Body of pancreas (tissue), 4 donors: ENCODE data around the gene ASGR2. TPM values are rescaled to one million over a fixed set of nuclear protein-coding genes. Genes with fewer than 3 reads are reported as not detected.

Experiments
- ATAC-seq: fragments of 150-250 bp; one replicate; pipeline ENCODE4 v1.9.1; 2016
- DNase-seq, 4 donors: peaks; one replicate each; pipeline ENCODE4 v3.0.0-alpha.2; 2019
- H3K27ac ChIP-seq, 4 donors: fragments of 200-600 bp; sonication (generic); 1 replicate in 3 of 4; 2 replicates in 1 of 4; pipeline versions ENCODE4 v1.5.1 to v1.6.1; 2016 to 2019; ENCODE audit warnings: mild to moderate bottlenecking in 1 of 4, mixed read lengths in 1 of 4, moderate library complexity in 1 of 4
- H3K27me3 ChIP-seq, 2 donors: fragments of 200-600 bp; sonication (generic); one replicate each; pipeline ENCODE4 v1.6.0; 2016; ENCODE audit warnings: mild to moderate bottlenecking in 1 of 2
- H3K36me3 ChIP-seq, 2 donors: fragments of 200-600 bp; sonication (generic); replicated peaks in 1 of 2; 2 replicates each; pipeline ENCODE4 v1.5.1; 2016; ENCODE audit warnings: low read depth in 2 of 2; ENCODE audit not compliant: insufficient read depth in 1 of 2
- H3K4me1 ChIP-seq: fragments of 200-600 bp; sonication (generic); one replicate; pipeline ENCODE4 v1.6.0; 2016
- H3K4me3 ChIP-seq, 2 donors: fragments of 200-600 bp; sonication (generic); 1 replicate in 1 of 2; 2 replicates in 1 of 2; pipeline ENCODE4 v1.5.1; 2016 to 2019
- H3K9me3 ChIP-seq, 3 donors: fragments of 200-600 bp; sonication (generic); 1 replicate in 2 of 3; 2 replicates in 1 of 3; pipeline ENCODE4 v1.5.1; 2016
- POLR2A ChIP-seq, 3 donors: fragments of 450-650 bp; IDR thresholded peaks; one replicate each; pipeline ENCODE4 v1.6.1; 2016; ENCODE audit warnings: antibody characterized with exemption in 3 of 3, mild to moderate bottlenecking in 2 of 3
- WGBS, 2 donors: methylation state at CpG; one replicate each; pipeline ENCODE4 v1.1.5; 2017; 5-methylcytosine and 5-hydroxymethylcytosine counted together
- intact Hi-C: fragments of 100-400 bp; cut with DNase I; formaldehyde crosslinking; loops from one replicate; pipeline ENCODE4 v1.15.1; 2023
- total RNA-seq, 2 donors: library from RNA; depleted of rRNA; stranded (reverse); fragments of >200 nt; gene quantifications; one replicate each; pipeline ENCODE4 v1.1.0, GENCODE V29; 2016
- TF ChIP-seq, protein P1 (sequence below), 7 experiments: fragments of 450-650 bp in 4 of 7; fragments of 200-600 bp in 3 of 7; sonication (generic) in 3 of 7; IDR thresholded peaks; one replicate each; pipeline ENCODE4 v1.5.1; 2016 to 2019; ENCODE audit warnings: antibody characterized with exemption in 7 of 7

Gene ASGR2
- total RNA-seq, 2 donors from 2014 or later: not detected

DNA sequence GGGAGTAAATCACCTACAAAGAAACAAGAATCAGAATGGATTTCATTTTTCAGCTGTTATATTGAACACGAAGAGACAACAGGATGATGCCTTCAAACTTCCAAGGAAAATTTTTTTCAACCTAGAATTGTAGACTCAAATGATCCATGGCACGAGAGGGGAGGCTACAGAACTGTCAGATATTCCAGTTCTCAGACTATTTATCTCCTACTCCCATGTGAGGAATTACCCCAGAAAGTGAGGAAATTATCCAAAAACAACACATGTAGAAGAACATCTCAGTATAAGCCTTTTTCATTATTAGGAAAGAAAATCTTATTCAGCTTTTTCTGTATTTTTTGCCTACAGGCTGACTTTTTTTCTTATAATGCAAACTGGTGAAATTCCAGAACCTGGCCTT, 5.5 kb upstream of the ASGR2 start:
- WGBS, 2 donors: 38 to 44% methylated on average over 2 of the region's 2 CpGs
- no peaks in the 10 kb centered on the region for H3K4me1 ChIP-seq
- H3K4me3 ChIP-seq: no peak overlapping the region
- TF ChIP-seq POLR2A (IDR thresholded peaks at IDR 0.05): no peak
- TF ChIP-seq, protein P1, sequence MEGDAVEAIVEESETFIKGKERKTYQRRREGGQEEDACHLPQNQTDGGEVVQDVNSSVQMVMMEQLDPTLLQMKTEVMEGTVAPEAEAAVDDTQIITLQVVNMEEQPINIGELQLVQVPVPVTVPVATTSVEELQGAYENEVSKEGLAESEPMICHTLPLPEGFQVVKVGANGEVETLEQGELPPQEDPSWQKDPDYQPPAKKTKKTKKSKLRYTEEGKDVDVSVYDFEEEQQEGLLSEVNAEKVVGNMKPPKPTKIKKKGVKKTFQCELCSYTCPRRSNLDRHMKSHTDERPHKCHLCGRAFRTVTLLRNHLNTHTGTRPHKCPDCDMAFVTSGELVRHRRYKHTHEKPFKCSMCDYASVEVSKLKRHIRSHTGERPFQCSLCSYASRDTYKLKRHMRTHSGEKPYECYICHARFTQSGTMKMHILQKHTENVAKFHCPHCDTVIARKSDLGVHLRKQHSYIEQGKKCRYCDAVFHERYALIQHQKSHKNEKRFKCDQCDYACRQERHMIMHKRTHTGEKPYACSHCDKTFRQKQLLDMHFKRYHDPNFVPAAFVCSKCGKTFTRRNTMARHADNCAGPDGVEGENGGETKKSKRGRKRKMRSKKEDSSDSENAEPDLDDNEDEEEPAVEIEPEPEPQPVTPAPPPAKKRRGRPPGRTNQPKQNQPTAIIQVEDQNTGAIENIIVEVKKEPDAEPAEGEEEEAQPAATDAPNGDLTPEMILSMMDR (IDR thresholded peaks at IDR 0.05): no peak
- H3K27ac ChIP-seq: peak overlapping the region in 1 of 4 donors; percentile 13
- peaks cover 0 to 4% of the 10 kb centered on the region in 2 donors for H3K27me3 ChIP-seq
- H3K9me3 ChIP-seq: no peaks in the 10 kb centered on the region
- H3K36me3 ChIP-seq: no peaks in the 10 kb centered on the region
- ATAC-seq (no peak), DNase-seq (no peak)
- intact Hi-C loops: no loop called here

DNA sequence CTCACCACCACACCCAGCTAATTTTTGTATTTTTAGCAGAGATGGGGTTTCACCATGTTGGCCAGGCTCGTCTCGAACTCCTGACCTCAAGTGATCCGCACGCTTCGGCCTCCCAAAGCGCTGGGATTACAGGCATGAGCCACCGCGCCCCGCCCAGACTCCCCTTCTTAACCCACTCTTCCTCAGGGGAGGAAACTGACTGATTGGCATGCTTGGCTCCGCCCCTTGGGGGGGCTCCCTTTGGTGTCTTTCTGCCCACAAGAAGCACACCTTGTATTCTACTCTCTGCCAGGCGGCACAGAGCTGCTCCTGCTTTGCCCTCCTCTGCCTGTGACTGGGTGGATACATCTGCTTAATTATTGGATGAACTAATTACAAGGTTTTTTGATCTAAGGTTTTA, 4.7 kb upstream of the ASGR2 start:
- TF ChIP-seq POLR2A (IDR thresholded peaks at IDR 0.05): no peak
- TF ChIP-seq, protein P1 (IDR thresholded peaks at IDR 0.05): no peak
- 71 to 73% methylated on average over 9 to 11 of the region's 11 CpGs for WGBS, 2 donors
- H3K27me3 ChIP-seq: peaks cover 0 to 4% of the 10 kb centered on the region in 2 donors
- no peak overlapping the region for H3K27ac ChIP-seq
- ATAC-seq (no peak), DNase-seq (no peak)
- H3K4me1 ChIP-seq: no peaks in the 10 kb centered on the region
- intact Hi-C loops: no loop called here
- no peaks in the 10 kb centered on the region for H3K9me3 ChIP-seq
- no peaks in the 10 kb centered on the region for H3K36me3 ChIP-seq
- no peak overlapping the region for H3K4me3 ChIP-seq

DNA sequence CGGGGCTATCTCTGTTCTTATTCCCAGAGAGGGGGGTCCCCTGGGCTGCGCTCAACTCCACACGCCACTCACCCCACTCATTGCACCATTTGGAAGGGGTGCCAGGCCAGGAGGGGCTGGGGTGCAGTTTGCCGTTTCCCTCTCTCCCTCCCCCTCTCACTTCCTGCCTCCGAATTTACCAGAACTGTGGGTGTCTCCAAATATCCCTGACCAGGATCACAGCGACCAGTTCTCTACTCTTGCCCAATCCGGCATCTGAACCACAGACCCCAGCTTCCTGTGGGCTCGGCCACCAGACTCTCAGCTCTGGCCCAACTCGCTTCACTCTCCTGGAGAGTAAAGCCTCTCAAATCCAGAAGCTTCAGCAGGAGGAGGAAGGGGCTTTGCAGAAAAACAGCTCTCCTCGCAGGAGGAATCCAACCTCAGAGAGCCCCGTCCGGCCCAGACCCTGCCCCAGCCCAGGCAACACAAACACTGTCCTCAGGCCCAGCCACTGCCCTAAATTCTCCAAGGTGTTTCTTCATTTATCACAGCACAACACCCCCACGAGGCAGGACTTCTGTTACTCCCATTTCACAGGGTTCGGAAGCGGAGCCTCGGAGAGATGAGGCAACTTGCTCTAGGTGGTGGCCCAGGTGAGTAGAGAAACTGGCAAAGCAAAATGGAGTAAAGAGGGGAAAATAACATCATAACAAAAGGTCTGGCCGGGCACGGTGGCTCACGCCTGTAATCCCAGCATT, 423 bp upstream of the ASGR2 start:
- no peak for ATAC-seq
- peak overlapping the region in 1 of 4 donors; percentile 61 for H3K27ac ChIP-seq
- DNase-seq: peak in 1 of 4 donors; percentile 65

DNA sequence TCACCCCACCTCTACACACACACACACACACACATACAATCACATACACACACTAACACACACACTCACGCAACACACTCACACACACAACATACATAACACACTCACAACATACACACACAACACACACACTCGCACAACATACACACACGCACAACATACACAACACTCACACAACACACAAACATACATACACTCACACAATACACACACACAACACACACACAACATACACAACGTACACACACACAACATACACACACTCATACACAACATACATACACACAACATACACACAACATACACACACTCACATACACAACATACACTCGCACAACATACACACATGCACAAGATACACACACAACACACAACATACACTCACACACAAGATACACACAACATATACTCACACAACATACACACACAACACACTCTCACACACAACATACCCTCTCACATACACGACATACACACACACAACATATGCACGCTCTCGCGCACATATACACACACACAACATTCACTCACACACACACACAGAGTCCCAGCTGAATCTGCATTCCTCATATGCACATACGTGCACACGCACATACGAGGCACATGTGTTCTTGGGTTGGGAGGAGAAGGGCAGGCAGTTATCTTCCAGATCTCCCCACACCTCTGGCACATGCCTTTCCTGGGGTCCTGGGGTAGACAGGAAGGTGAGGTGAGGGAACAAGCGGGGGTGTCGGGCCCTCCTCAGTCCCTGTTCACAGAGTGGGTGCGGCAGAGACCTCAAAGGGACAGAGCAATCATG, 1.1 kb downstream of the ASGR2 start:
- 78 to 84% methylated on average over 15 of the region's 15 CpGs for WGBS, 2 donors
- no peak overlapping the region for H3K4me3 ChIP-seq
- no peak overlapping the region for H3K27ac ChIP-seq
- H3K9me3 ChIP-seq: no peaks in the 10 kb centered on the region
- H3K4me1 ChIP-seq: no peaks in the 10 kb centered on the region
- H3K36me3 ChIP-seq: no peaks in the 10 kb centered on the region
- H3K27me3 ChIP-seq: no peaks in the 10 kb centered on the region
- DNase-seq (no peak), ATAC-seq (no peak)
- intact Hi-C loops: no loop called here
- no peak for TF ChIP-seq POLR2A (IDR thresholded peaks at IDR 0.05)
- TF ChIP-seq, protein P1 (IDR thresholded peaks at IDR 0.05): no peak

More for the DNA sequence above, 423 bp upstream of the ASGR2 start:
- Histone ChIP-seq H3K27me3 (no peaks in the 10 kb centered on the region), H3K4me1 (no peaks in the 10 kb centered on the region), H3K9me3 (no peaks in the 10 kb centered on the region), H3K4me3 (no peak overlapping the region), H3K36me3 (no peaks in the 10 kb centered on the region)
- intact Hi-C loops: no loop called here
- TF ChIP-seq POLR2A (IDR thresholded peaks at IDR 0.05): no peak
- TF ChIP-seq, protein P1 (IDR thresholded peaks at IDR 0.05): no peak
- WGBS, 2 donors: 66 to 68% methylated on average over 19 of the region's 19 CpGs
